HCT116 (cell line): ENCODE measurements around the gene ADAM17. TPM values are rescaled to one million over a fixed set of nuclear protein-coding genes. Genes with fewer than 3 reads are reported as not detected.

Source experiments
- ATAC-seq: fragments of 200-7000 bp; cut with Tn5 transposase; 2 replicates; pipeline ENCODE4 v1.9.1; 2020; ENCODE audit warnings: mild to moderate bottlenecking, moderate library complexity
- BruUV-seq: library from RNA; stranded (reverse); fragments of 400-500 nt; replicated peaks from 2 replicates; lab custom pipeline; 2021; lab: Mats Ljungman, UMichigan
- CTCF ChIA-PET: fragments of 300-600 bp; sonication (Branson Sonifier 250); formaldehyde crosslinking; loops from one replicate; lab custom pipeline; 2021; ENCODE audit warnings: antibody characterized with exemption; lab: Charles Lee
- POLR2A ChIA-PET: fragments of 300-600, 350-600 bp; sonication (Branson Sonifier 250); formaldehyde crosslinking; loops from one replicate; lab custom pipeline; 2021; ENCODE audit warnings: antibody characterized with exemption; lab: Charles Lee
- RAD21 ChIA-PET, 2 experiments: fragments of 300-600 bp; sonication (Branson Sonifier 250); formaldehyde crosslinking; loops; one replicate each; lab custom pipeline; 2023; ENCODE audit warnings: low total read pairs in 2 of 2; ENCODE audit not compliant: uncharacterized antibody in 2 of 2, unreplicated experiment in 2 of 2, low non-redundant PET in 1 of 2; lab: Charles Lee
- DNase-seq: peaks from one replicate; pipeline ENCODE4 v3.0.0-alpha.2; 2010; ENCODE audit warnings: low read depth, low spot score
- H2AFZ ChIP-seq: fragments of 200-600 bp; shearing (Covaris generic), sonication (generic); 2 replicates; pipeline ENCODE4 v1.6.1; 2017; ENCODE audit warnings: low read depth, mixed run types, mixed read lengths, antibody characterized with exemption, low read length; ENCODE audit not compliant: poor library complexity, severe bottlenecking
- H3K27ac ChIP-seq: 2 replicates; pipeline ENCODE4 v1.5.1; 2012; ENCODE audit warnings: low read depth, low read length
- H3K27me3 ChIP-seq: fragments of 200-600 bp; sonication (generic); 2 replicates; pipeline ENCODE4 v1.6.1; 2016; ENCODE audit warnings: mixed run types, low read length, mixed read lengths; ENCODE audit not compliant: insufficient read depth
- H3K36me3 ChIP-seq, 2 experiments: fragments of 200-500 bp in 1 of 2; fragments of 200-600 bp in 1 of 2; sonication (Bioruptor generic) in 1 of 2; sonication (generic) in 1 of 2; 2 replicates each; pipeline versions ENCODE4 v1.5.1 to v1.6.1; 2014 to 2016; ENCODE audit warnings: low read length in 2 of 2, inconsistent platforms in 1 of 2, mixed read lengths in 1 of 2, mixed run types in 1 of 2; ENCODE audit not compliant: insufficient read depth in 2 of 2, control insufficient read depth in 1 of 2
- H3K4me1 ChIP-seq, 2 experiments: fragments of 200-600 bp in 1 of 2; sonication (generic) in 1 of 2; 2 replicates each; pipeline versions ENCODE4 v1.5.1 to v1.6.1; 2012 to 2017; ENCODE audit warnings: low read length in 2 of 2, inconsistent platforms in 1 of 2, mild to moderate bottlenecking in 1 of 2, mixed read lengths in 1 of 2, mixed run types in 1 of 2, moderate library complexity in 1 of 2; ENCODE audit not compliant: insufficient read depth in 2 of 2, control insufficient read depth in 1 of 2
- H3K4me2 ChIP-seq: fragments of 200-600 bp; sonication (generic); 2 replicates; pipeline ENCODE4 v1.6.1; 2017; ENCODE audit warnings: mixed run types, low read length, mixed read lengths
- H3K4me3 ChIP-seq, 2 experiments: fragments of 200-600 bp in 1 of 2; sonication (generic) in 1 of 2; replicated peaks in 1 of 2; 2 replicates each; pipeline ENCODE4 v1.5.1; 2011 to 2016; ENCODE audit warnings: low read length in 2 of 2, control low read depth in 1 of 2, low read depth in 1 of 2, mild to moderate bottlenecking in 1 of 2, mixed read lengths in 1 of 2, mixed run types in 1 of 2
- H3K79me2 ChIP-seq: fragments of 200-600 bp; sonication (generic); 2 replicates; pipeline ENCODE4 v1.6.1; 2017; ENCODE audit warnings: mild to moderate bottlenecking, mixed run types, low read length, moderate library complexity, mixed read lengths; ENCODE audit not compliant: insufficient read depth
- H3K9ac ChIP-seq: fragments of 200-600 bp; sonication (generic); 2 replicates; pipeline ENCODE4 v1.6.1; 2016; ENCODE audit warnings: low read length, mixed read lengths
- H3K9me2 ChIP-seq: fragments of 200-600 bp; sonication (generic), shearing (Covaris generic); 2 replicates; pipeline ENCODE4 v1.6.1; 2017; ENCODE audit warnings: mixed run types, mild to moderate bottlenecking, moderate library complexity; ENCODE audit not compliant: insufficient read depth
- H3K9me3 ChIP-seq, 2 experiments: fragments of 200-500 bp in 1 of 2; fragments of 200-600 bp in 1 of 2; sonication (Bioruptor generic) in 1 of 2; sonication (generic) in 1 of 2; 2 replicates each; pipeline ENCODE4 v1.6.1; 2014 to 2017; ENCODE audit warnings: low read length in 2 of 2, mixed read lengths in 2 of 2, inconsistent platforms in 1 of 2, low read depth in 1 of 2, mild to moderate bottlenecking in 1 of 2, mixed run types in 1 of 2, moderate library complexity in 1 of 2; ENCODE audit not compliant: control insufficient read depth in 1 of 2, insufficient read depth in 1 of 2
- H4K20me1 ChIP-seq: fragments of 200-600 bp; sonication (generic), shearing (Covaris generic); 2 replicates; pipeline ENCODE4 v1.6.1; 2017; ENCODE audit warnings: mixed run types, mild to moderate bottlenecking, moderate library complexity; ENCODE audit not compliant: insufficient read depth
- CBX3 ChIP-seq: IDR thresholded peaks from 2 replicates; pipeline ENCODE4 v1.6.1; 2012; ENCODE audit warnings: low read depth
- ELF1 ChIP-seq: IDR thresholded peaks from 2 replicates; pipeline ENCODE4 v1.6.1; 2012; ENCODE audit warnings: low read depth, borderline replicate concordance
- EZH2 ChIP-seq: fragments of 200-600 bp; sonication (generic); IDR thresholded peaks from 2 replicates; pipeline ENCODE4 v1.6.1; 2017; ENCODE audit warnings: antibody characterized with exemption, mixed run types
- FOSL1 ChIP-seq: IDR thresholded peaks from 2 replicates; pipeline ENCODE4 v1.6.1; 2012; ENCODE audit warnings: low read depth
- RAD21 ChIP-seq: IDR thresholded peaks from 2 replicates; pipeline ENCODE4 v1.6.1; 2012; ENCODE audit warnings: low read depth, mild to moderate bottlenecking
- REST ChIP-seq: IDR thresholded peaks from 2 replicates; pipeline ENCODE4 v1.6.1; 2012; ENCODE audit warnings: low read depth
- SIN3A ChIP-seq: IDR thresholded peaks from 2 replicates; pipeline ENCODE4 v1.6.1; 2012; ENCODE audit warnings: low read depth
- TCF7L2 ChIP-seq: IDR thresholded peaks from 2 replicates; pipeline ENCODE4 v1.7.0; 2011; ENCODE audit warnings: borderline replicate concordance, inconsistent platforms; ENCODE audit not compliant: insufficient read depth, insufficient read length; ENCODE audit errors: extremely low read depth
- YY1 ChIP-seq: IDR thresholded peaks from 2 replicates; pipeline ENCODE4 v1.6.1; 2011; ENCODE audit warnings: low read length, low read depth, moderate library complexity, mild to moderate bottlenecking; ENCODE audit not compliant: insufficient replicate concordance; ENCODE audit errors: extremely low read depth
- ZBTB33 ChIP-seq: IDR thresholded peaks from 2 replicates; pipeline ENCODE4 v1.6.1; 2011; ENCODE audit warnings: mild to moderate bottlenecking, low read length, moderate library complexity; ENCODE audit not compliant: insufficient replicate concordance; ENCODE audit errors: extremely low read depth
- ZFX ChIP-seq: fragments of 450-650 bp; IDR thresholded peaks from 2 replicates; pipeline ENCODE4 v1.6.1; 2017
- intact Hi-C: fragments of 100-400 bp; cut with micrococcal nuclease; formaldehyde crosslinking; loops from 2 replicates; pipeline ENCODE4 v1.10.0; 2022
- total RNA-seq: library from RNA; stranded (reverse); gene quantifications from one replicate; pipeline ENCODE4 v1.2.1, GENCODE V29; 2021; ENCODE audit not compliant: unreplicated experiment

Gene ADAM17
- total RNA-seq, 1 experiment from 2014 or later: 39.2 TPM

GRCh38 chr2:9590641-9591040, 35.0 kb upstream of the ADAM17 start:
- no peak for ATAC-seq

GRCh38 chr2:9586465-9586864, 30.8 kb upstream of the ADAM17 start:
- no peak overlapping the region for H3K4me2 ChIP-seq
- H3K9me3 ChIP-seq: no peaks in the 10 kb centered on the region
- intact Hi-C loops: no loop called here
- H2AFZ ChIP-seq: no peak overlapping the region
- no peaks in the 10 kb centered on the region for H3K27me3 ChIP-seq
- DNase-seq (no peak), ATAC-seq (no peak)
- 0 out of 2 replicates have a peak, but pooled peaks cover 9% of the 10 kb centered on the region for H4K20me1 ChIP-seq
- no peaks in the 10 kb centered on the region for H3K9me2 ChIP-seq
- POLR2A ChIA-PET: no interaction called here
- CTCF ChIA-PET: no interaction called here
- no peak overlapping the region for H3K4me3 ChIP-seq
- H3K9ac ChIP-seq: no peak overlapping the region
- RAD21 ChIA-PET: no interaction called here
- no TSS peak for BruUV-seq
- H3K27ac ChIP-seq: no peak overlapping the region
- TF ChIP-seq ZBTB33: no peak
- no peak for TF ChIP-seq FOSL1
- no peak for TF ChIP-seq REST
- TF ChIP-seq RAD21: no peak
- TF ChIP-seq EZH2: no peak
- no peak for TF ChIP-seq YY1
- peaks cover 29 to 44% of the 10 kb centered on the region in 2 experiments for H3K36me3 ChIP-seq
- H3K4me1 ChIP-seq: no peaks in the 10 kb centered on the region
- peaks cover 61% of the 10 kb centered on the region for H3K79me2 ChIP-seq

More at GRCh38 chr2:9590641-9591040, 35.0 kb upstream of the ADAM17 start:
- intact Hi-C loops: no loop called here
- TF ChIP-seq ELF1 (no peak), TCF7L2 (no peak), EZH2 (no peak), CBX3 (no peak), SIN3A (no peak), ZFX (no peak)
- DNase-seq: no peak
- POLR2A ChIA-PET: interaction anchor here (1.6 kb wide), 1 partner anchor 40 kb away, joined by 3 read pairs; the partner anchor contains the start of gene YWHAQ
- no peak overlapping the region for H3K27ac ChIP-seq
- no peaks in the 10 kb centered on the region for H3K9me2 ChIP-seq
- H2AFZ ChIP-seq: no peak overlapping the region
- no peaks in the 10 kb centered on the region for H3K9me3 ChIP-seq
- no peaks in the 10 kb centered on the region for H3K27me3 ChIP-seq
- TSS peak; percentile 28 for BruUV-seq
- RAD21 ChIA-PET: no interaction called here
- H3K9ac ChIP-seq: no peak overlapping the region
- H3K79me2 ChIP-seq: peaks cover 96% of the 10 kb centered on the region
- H3K4me2 ChIP-seq: no peak overlapping the region
- CTCF ChIA-PET: no interaction called here
- H3K4me1 ChIP-seq: peaks cover 19 to 22% of the 10 kb centered on the region in 2 experiments
- H3K4me3 ChIP-seq: no peak overlapping the region
- 0 out of 2 replicates have a peak, but pooled peaks cover 9% of the 10 kb centered on the region for H4K20me1 ChIP-seq
- H3K36me3 ChIP-seq: peaks cover 16 to 32% of the 10 kb centered on the region in 2 experiments
